Colonic mucosa (tissue), 4 donors: ENCODE data around the gene TBC1D7. TPM values are rescaled to one million over a fixed set of nuclear protein-coding genes. Genes with fewer than 3 reads are reported as not detected.

Source experiments
- DNase-seq: peaks from one replicate; pipeline ENCODE4 v3.0.0-alpha.2; 2020
- H3K27ac ChIP-seq: fragments of 200-600 bp; one replicate; pipeline ENCODE4 v1.8.0; 2021
- H3K27me3 ChIP-seq: fragments of 200-600 bp; one replicate; pipeline ENCODE4 v1.8.0; 2021
- H3K36me3 ChIP-seq: fragments of 200-600 bp; one replicate; pipeline ENCODE4 v1.8.0; 2021
- H3K4me1 ChIP-seq: fragments of 200-600 bp; one replicate; pipeline ENCODE4 v1.8.0; 2021; ENCODE audit warnings: mild to moderate bottlenecking
- H3K4me3 ChIP-seq: fragments of 200-600 bp; one replicate; pipeline ENCODE4 v1.8.0; 2021
- H3K9ac ChIP-seq, 2 donors: one replicate each; pipeline ENCODE4 v1.7.0; 2013; ENCODE audit warnings: control low read depth in 2 of 2, low read depth in 2 of 2, low read length in 2 of 2
- H3K9me3 ChIP-seq: fragments of 200-600 bp; one replicate; pipeline ENCODE4 v1.8.0; 2021
- intact Hi-C: fragments of 100-400 bp; cut with DNase I; formaldehyde crosslinking; loops from one replicate; pipeline ENCODE4 v1.14.1; 2022
- total RNA-seq, 2 donors: library from RNA; stranded (reverse); fragmentation: NEBNext Ultra II Directional in 1 of 2; extraction: Animal tissue kit (Norgen Biotek cat#: 25700) in 1 of 2; gene quantifications; one replicate each; pipeline ENCODE4 v1.2.1, GENCODE V29; 2021
- TF ChIP-seq, protein P1 (sequence below): fragments of 200-600 bp; IDR thresholded peaks from one replicate; pipeline ENCODE4 v1.8.0; 2022; ENCODE audit warnings: antibody characterized with exemption, mild to moderate bottlenecking
- donor health status: healthy.
- donor health status: DM: no; HTN: no; CAD: no.
- donor health status: DM: no; HTN: no; CAD: no.

TBC1D7 gene
- total RNA-seq, 2 donors from 2014 or later, result 21.4 to 23.3 TPM

- TF ChIP-seq, protein P1, sequence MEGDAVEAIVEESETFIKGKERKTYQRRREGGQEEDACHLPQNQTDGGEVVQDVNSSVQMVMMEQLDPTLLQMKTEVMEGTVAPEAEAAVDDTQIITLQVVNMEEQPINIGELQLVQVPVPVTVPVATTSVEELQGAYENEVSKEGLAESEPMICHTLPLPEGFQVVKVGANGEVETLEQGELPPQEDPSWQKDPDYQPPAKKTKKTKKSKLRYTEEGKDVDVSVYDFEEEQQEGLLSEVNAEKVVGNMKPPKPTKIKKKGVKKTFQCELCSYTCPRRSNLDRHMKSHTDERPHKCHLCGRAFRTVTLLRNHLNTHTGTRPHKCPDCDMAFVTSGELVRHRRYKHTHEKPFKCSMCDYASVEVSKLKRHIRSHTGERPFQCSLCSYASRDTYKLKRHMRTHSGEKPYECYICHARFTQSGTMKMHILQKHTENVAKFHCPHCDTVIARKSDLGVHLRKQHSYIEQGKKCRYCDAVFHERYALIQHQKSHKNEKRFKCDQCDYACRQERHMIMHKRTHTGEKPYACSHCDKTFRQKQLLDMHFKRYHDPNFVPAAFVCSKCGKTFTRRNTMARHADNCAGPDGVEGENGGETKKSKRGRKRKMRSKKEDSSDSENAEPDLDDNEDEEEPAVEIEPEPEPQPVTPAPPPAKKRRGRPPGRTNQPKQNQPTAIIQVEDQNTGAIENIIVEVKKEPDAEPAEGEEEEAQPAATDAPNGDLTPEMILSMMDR, result no peak
- no peak for DNase-seq
- Histone ChIP-seq H3K4me3 (no peak overlapping the region), H3K27me3 (no peaks in the 10 kb centered on the region), H3K9me3 (no peaks in the 10 kb centered on the region), H3K36me3 (no peaks in the 10 kb centered on the region), H3K4me1 (peaks cover 10% of the 10 kb centered on the region), H3K9ac (no peak overlapping the region), H3K27ac (no peak overlapping the region)
- intact Hi-C loops, result no loop called here
Observed at GRCh38 chr6:13305288-13305687, 23.0 kb downstream of the TBC1D7 start.

DNA sequence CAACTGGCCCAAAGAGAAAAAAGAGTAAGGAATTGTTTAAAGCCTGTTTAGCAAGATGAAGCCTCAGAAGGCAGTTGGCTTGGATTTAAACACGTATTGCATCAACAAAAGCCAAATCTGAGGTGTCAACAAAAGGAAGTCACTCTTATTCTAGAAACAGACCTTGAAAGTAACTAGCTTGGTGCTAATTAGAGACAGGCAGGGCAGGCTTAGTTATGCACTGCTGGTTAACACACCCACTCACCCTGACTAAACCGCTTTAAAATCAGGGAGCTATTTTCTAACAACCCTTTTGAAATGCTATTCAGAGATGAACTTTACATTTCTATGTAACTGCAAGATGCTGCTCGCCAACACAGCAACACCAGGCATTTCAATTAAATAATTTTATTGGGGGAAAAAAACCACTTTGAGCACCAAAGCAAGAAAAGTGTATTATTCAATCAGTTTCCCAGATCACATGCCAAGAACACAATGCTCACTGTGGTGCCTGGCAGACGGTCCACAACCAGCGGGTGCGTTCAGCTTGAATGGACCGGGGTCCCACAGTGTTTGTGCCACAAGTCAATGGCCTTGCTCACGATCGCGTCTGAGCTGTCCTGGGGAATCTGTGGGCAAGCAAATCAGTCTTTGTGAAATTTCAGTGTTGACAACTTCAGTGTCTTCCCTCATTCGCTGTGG, 23.6 kb downstream of the TBC1D7 start:
- no peak overlapping the region for H3K9ac ChIP-seq
- H3K36me3 ChIP-seq, result no peaks in the 10 kb centered on the region
- H3K9me3 ChIP-seq, result no peaks in the 10 kb centered on the region
- DNase-seq, result no peak
- H3K4me3 ChIP-seq, result no peak overlapping the region
- no peak overlapping the region for H3K27ac ChIP-seq
- no peaks in the 10 kb centered on the region for H3K27me3 ChIP-seq
- TF ChIP-seq, protein P1, result no peak
- intact Hi-C loops, result no loop called here
- H3K4me1 ChIP-seq, result peaks cover 10% of the 10 kb centered on the region

- intact Hi-C loops, result no loop called here
- H3K27me3 ChIP-seq, result no peaks in the 10 kb centered on the region
- H3K4me1 ChIP-seq, result peaks cover 10% of the 10 kb centered on the region
- peak overlapping the region in 1 of 2 donors; percentile 62 for H3K9ac ChIP-seq
- no peak for DNase-seq
- TF ChIP-seq, protein P1, result no peak
- H3K4me3 ChIP-seq, result no peak overlapping the region
- peak overlapping the region; percentile 76 for H3K27ac ChIP-seq
- no peaks in the 10 kb centered on the region for H3K9me3 ChIP-seq
- no peaks in the 10 kb centered on the region for H3K36me3 ChIP-seq
Observed at GRCh38 chr6:13304101-13304500, 24.2 kb downstream of the TBC1D7 start.

DNA sequence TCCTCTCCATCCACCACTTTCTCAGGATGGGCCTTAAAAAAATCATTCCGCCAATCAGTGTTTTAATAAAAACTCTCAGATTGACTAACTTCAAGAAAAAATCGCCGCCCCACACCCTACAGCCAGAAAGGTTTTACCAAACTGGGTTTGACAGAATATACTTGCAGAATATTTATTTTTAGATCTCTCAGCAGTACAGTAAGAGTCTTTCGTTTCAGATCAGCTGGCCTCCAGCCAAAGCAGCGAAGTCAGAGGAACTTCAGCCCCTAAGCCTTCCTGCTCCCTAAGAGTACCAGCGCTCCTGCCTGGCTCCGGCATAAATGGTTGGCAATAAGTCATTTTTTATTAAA, 24.7 kb downstream of the TBC1D7 start:
- intact Hi-C loops, result no loop called here
- peak; percentile 81 for DNase-seq
- Histone ChIP-seq H3K9ac (peak overlapping the region in 1 of 2 donors; percentile 62), H3K36me3 (no peaks in the 10 kb centered on the region), H3K9me3 (no peaks in the 10 kb centered on the region), H3K4me3 (no peak overlapping the region), H3K27me3 (no peaks in the 10 kb centered on the region), H3K4me1 (peaks cover 10% of the 10 kb centered on the region), H3K27ac (peak overlapping the region; percentile 76)
- TF ChIP-seq, protein P1, result no peak

DNA sequence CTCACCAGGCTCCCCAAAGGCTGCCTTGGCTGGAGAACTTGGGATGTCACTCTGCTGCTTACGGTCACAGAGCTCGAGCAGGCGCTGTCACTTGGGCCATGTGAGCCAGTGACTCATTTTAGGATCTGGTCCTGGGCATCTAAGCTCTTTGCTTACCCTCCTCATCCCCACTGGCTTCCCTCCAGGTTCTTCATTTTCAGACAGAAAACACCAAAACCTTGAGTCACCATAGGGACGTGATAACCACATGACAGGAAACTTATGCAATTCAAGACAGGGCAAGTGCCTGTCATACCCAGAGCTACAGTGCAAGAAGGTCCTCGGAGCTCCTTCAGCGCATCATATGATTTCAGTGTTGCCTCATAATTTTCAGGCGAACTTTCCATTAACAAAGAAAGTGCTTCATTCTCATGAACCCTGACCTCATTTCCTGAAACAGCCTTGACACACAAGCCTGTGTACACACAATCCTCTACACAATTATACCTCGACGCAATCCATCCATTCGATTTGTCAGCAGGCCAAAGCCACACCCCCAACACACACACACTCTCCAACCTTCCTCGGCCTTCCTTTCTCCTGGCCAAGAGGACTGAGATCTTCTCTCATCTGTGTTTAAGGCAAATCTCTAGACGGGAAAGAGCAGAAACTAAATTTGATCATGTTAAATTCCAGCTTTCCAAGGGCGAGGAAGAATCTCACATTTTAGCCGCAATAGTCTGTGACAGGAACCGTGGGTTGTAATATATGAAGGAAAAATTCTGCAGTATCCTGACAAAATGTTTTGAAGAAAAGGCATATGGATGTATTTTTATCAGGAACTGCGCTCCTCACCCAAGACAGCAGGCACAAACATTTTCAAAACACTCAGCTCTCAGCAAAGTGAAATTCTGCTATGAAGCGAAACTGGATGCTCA, 25.3 kb downstream of the TBC1D7 start:
- DNase-seq, result peak; percentile 91
- H3K36me3 ChIP-seq, result no peaks in the 10 kb centered on the region
- H3K4me3 ChIP-seq, result no peak overlapping the region

More for the DNA sequence above, 25.3 kb downstream of the TBC1D7 start:
- no peaks in the 10 kb centered on the region for H3K27me3 ChIP-seq
- peak overlapping the region in 1 of 2 donors; percentile 62 for H3K9ac ChIP-seq
- H3K9me3 ChIP-seq, result no peaks in the 10 kb centered on the region
- intact Hi-C loops, result no loop called here
- TF ChIP-seq, protein P1, result no peak
- peaks cover 10% of the 10 kb centered on the region for H3K4me1 ChIP-seq
- H3K27ac ChIP-seq, result peak overlapping the region; percentile 76
